ENCODE results near the gene THYN1. TPM values are rescaled to one million over a fixed set of nuclear protein-coding genes. Genes with fewer than 3 reads are reported as not detected.

THYN1 gene
- total and polyA plus RNA-seq, 2 of the 13 experiments (the other 11 are each of a cell fraction or from before 2014, with no cell fraction given): 36.1 to 87.6 TPM

DNA sequence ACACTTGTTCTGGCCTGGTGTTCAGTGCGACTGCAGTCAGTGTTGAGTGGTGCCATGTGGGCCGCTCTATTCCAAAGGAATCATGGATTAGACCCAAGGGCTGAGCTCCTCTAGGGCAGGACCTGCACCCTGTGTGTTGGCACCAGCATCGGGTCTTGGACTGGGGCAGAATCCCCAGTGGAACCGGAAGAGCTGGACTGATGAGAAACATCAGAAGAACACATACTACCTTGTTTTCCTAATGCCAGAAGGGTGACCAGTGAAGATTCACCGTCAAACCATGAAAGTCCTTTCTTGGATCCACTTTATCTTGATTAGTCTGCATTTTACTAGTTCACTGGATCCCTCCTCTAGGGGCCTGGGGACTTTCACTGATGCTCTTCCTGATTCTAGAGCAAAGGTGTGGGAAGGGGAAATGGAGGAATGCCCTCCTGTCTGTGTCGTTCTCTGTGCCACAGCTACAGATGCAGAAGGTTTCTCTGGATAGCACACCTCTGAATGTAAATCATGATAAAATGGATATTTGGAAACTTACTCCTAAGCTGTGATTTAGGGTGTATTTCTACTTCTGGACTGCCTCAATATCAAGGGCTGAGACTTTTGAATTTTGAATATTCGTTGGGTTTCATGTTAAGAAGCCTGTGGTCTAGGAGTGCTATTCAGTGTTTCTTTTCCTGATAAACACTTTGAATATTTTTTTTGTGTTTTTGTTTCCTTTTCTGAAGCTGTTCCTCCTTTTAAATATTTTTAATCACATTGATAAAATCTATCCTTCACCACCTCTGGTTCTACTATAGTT is 12.0 kb upstream of the THYN1 start:
- H3K4me2 ChIP-seq (ENCODE audit: low read depth, low read length): no peak overlapping the region
- DNase-seq (ENCODE audit: low spot score): no peak
- CTCF ChIA-PET (ENCODE audit: low intra/inter-chr PET ratio, low total read pairs): no interaction called here
- BruUV-seq (replicated peaks): no TSS peak
- H2AFZ ChIP-seq (ENCODE audit: low read length): no peak overlapping the region
- no peak for ATAC-seq
- no peaks in the 10 kb centered on the region for H4K20me1 ChIP-seq (ENCODE audit: insufficient read depth, low read length)
- H3K36me3 ChIP-seq (replicated peaks in 1 of 2; ENCODE audit: control insufficient read depth in 1 of 2, insufficient read depth in 2 of 2, low read length in 2 of 2): peaks cover 4 to 26% of the 10 kb centered on the region in 2 experiments; a peak in 3 of 5 replicates
- TF ChIP-seq RBM22 (optimal IDR thresholded peaks at IDR 0.05; ENCODE audit: low read length) (no peak), ZNF562 (CRISPR knock-in tag; IDR thresholded peaks at IDR 0.05; ENCODE audit: borderline replicate concordance) (no peak), CC2D1A (CRISPR knock-in tag; IDR thresholded peaks at IDR 0.05) (no peak), JUND (CRISPR knock-in tag; IDR thresholded peaks at IDR 0.05) (no peak), ZNF782 (CRISPR knock-in tag; IDR thresholded peaks at IDR 0.05; ENCODE audit: borderline replicate concordance) (no peak), CREM (IDR thresholded peaks at IDR 0.05) (no peak), CREM (CRISPR knock-in tag; IDR thresholded peaks at IDR 0.05) (no peak)
- TF ChIP-seq, protein P1, sequence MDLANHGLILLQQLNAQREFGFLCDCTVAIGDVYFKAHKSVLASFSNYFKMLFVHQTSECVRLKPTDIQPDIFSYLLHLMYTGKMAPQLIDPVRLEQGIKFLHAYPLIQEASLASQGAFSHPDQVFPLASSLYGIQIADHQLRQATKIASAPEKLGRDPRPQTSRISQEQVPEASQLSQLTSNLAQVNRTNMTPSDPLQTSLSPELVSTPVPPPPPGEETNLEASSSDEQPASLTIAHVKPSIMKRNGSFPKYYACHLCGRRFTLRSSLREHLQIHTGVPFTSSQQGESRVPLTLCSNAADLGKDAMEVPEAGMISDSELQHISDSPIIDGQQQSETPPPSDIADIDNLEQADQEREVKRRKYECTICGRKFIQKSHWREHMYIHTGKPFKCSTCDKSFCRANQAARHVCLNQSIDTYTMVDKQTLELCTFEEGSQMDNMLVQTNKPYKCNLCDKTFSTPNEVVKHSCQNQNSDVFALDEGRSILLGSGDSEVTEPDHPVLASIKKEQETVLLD (CRISPR knock-in tag; IDR thresholded peaks at IDR 0.05; ENCODE audit: low read depth): no peak
- TF ChIP-seq, protein P2, sequence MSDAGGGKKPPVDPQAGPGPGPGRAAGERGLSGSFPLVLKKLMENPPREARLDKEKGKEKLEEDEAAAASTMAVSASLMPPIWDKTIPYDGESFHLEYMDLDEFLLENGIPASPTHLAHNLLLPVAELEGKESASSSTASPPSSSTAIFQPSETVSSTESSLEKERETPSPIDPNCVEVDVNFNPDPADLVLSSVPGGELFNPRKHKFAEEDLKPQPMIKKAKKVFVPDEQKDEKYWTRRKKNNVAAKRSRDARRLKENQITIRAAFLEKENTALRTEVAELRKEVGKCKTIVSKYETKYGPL (CRISPR knock-in tag; IDR thresholded peaks at IDR 0.05): no peak
- 88% methylated on average over 5 of the region's 7 CpGs for WGBS (ENCODE audit: low lambda C conversion rate)
- no peaks in the 10 kb centered on the region for H3K79me2 ChIP-seq (ENCODE audit: insufficient read depth, low read length)
- H3K9ac ChIP-seq (ENCODE audit: insufficient read depth, low read depth, low read length): no peak overlapping the region
- H3K4me3 ChIP-seq (replicated peaks in 1 of 3; ENCODE audit: insufficient read depth in 1 of 3, low read depth in 2 of 3, low read length in 3 of 3): no peak overlapping the region
- intact Hi-C loops (cut with micrococcal nuclease; ENCODE audit: unreplicated experiment) (no loop called here), in situ Hi-C loops (cut with HindIII; ENCODE audit: extremely low pct_ligation_motif_present, low pct_unique_long_range_greater_than_20kb) (no loop called here)
- no peaks in the 10 kb centered on the region for H3K27me3 ChIP-seq (ENCODE audit: control insufficient read depth in 1 of 2, insufficient read depth in 2 of 2, low read length in 2 of 2)
- FAIRE-seq: no peak
- H3K9me3 ChIP-seq (ENCODE audit: low read length): no peaks in the 10 kb centered on the region
- POLR2A ChIA-PET: no interaction called here
- H3K27ac ChIP-seq (ENCODE audit: extremely low read length, insufficient read depth, low read length): no peak overlapping the region
- H3K4me1 ChIP-seq (ENCODE audit: insufficient read depth, low read length): no peaks in the 10 kb centered on the region
